Natural killer cell treated with Interleukin-12 subunit alpha and Interleukin-12 subunit beta and Interleukin-15 and Interleukin-18, amount 100 ng/mL, for 72 hours (primary cell): ENCODE measurements around the gene CSF3. TPM values are rescaled to one million over a fixed set of nuclear protein-coding genes. Genes with fewer than 3 reads are reported as not detected.

Source experiments
- ATAC-seq, 2 donors: fragments of 150-1000 bp; cut with Tn5 transposase in 1 of 2; sonication (Bioruptor Pico), chemical (Tn5 transposase) in 1 of 2; 2 replicates each; pipeline ENCODE4 v1.10.0; 2021
- DNase-seq: peaks from one replicate; pipeline ENCODE4 v3.0.0; 2022; ENCODE audit warnings: low spot score
- H3K27ac Mint-ChIP-seq, 2 donors: 1 replicate in 1 of 2; 2 replicates in 1 of 2; pipeline ENCODE4 v1.8.0; 2022; ENCODE audit warnings: mixed read lengths in 2 of 2, mild to moderate bottlenecking in 1 of 2, moderate library complexity in 1 of 2
- H3K27me3 Mint-ChIP-seq, 2 donors: 1 replicate in 1 of 2; 2 replicates in 1 of 2; pipeline ENCODE4 v1.8.0; 2022; ENCODE audit warnings: mixed read lengths in 2 of 2
- H3K36me3 Mint-ChIP-seq: one replicate; pipeline ENCODE4 v1.8.0; 2022; ENCODE audit warnings: mixed read lengths
- H3K4me1 Mint-ChIP-seq, 2 donors: 1 replicate in 1 of 2; 2 replicates in 1 of 2; pipeline ENCODE4 v1.8.0; 2022; ENCODE audit warnings: low read depth in 2 of 2, mixed read lengths in 2 of 2, mild to moderate bottlenecking in 1 of 2
- H3K4me3 Mint-ChIP-seq: one replicate; pipeline ENCODE4 v1.8.0; 2022; ENCODE audit warnings: mixed read lengths
- H3K9me3 Mint-ChIP-seq: 2 replicates; pipeline ENCODE4 v1.8.0; 2022; ENCODE audit warnings: mixed read lengths
- total RNA-seq, 2 donors: library from RNA; stranded (reverse); gene quantifications; one replicate each; pipeline ENCODE4 v1.2.3, GENCODE V29; 2022

The CSF3 gene
- total RNA-seq, 2 donors from 2014 or later, result 0.78 TPM; not detected in 1

DNA sequence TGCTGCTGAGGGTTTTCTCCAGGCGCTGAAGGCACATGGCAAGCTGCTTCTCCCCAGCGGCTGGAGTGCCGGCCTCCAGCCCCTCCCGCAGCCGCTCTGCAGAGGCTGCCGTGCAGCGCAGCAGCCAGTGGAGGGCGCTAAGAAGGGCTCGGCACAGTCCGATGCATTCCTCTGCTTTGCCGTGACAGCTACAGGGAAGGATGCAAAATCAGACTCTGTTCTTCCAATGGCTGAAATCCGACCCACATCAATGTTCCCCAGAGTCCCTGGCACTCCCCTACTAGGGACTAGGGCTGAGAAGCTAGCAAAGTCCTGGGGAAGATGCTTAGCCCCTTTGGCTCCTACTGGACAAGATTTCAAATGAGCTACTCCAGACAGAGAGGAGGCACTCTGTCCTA is 19.9 kb downstream of the CSF3 start:
- H3K4me1 Mint-ChIP-seq, result peaks cover 0 to 4% of the 10 kb centered on the region in 2 donors
- H3K36me3 Mint-ChIP-seq, result no peaks in the 10 kb centered on the region
- no peak overlapping the region for H3K4me3 Mint-ChIP-seq
- H3K9me3 Mint-ChIP-seq, result no peaks in the 10 kb centered on the region
- no peaks in the 10 kb centered on the region for H3K27me3 Mint-ChIP-seq
- no peak overlapping the region for H3K27ac Mint-ChIP-seq
- DNase-seq, result no peak
- ATAC-seq, result no peak

DNA sequence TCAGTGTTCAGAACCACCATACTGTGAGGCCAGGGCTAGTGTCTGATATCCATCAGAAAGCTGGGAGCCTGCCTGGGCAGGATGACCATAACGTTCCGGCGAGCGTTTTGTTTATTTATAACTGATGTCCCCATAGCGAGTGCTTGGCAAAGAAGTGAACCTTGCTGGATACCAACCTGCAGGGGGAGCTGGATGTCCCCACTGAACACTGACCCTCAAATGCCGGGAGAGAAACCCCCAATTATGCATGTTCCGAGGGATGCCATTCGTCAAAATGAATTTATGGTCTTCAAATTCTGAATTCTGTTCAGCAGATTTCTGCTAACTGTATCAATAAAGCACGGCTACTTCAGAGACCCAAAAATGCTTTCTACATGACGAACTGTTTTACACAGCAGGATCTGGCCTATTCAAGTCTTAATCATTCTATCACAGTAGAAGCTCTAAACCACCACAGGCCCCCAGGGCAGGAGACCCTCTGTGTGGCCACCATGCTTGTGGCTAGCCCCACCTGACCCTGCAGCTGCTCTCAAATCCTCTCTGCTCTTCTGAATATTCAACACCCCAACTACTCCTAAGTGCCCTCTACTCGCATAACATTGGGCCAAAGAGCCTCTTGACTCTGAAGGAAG is 23.8 kb downstream of the CSF3 start:
- H3K27ac Mint-ChIP-seq, result no peak overlapping the region
- ATAC-seq (no peak), DNase-seq (no peak)
- peaks cover 7% of the 10 kb centered on the region for H3K36me3 Mint-ChIP-seq
- H3K4me3 Mint-ChIP-seq, result no peak overlapping the region
- H3K27me3 Mint-ChIP-seq, result no peaks in the 10 kb centered on the region
- peaks cover 6 to 11% of the 10 kb centered on the region in 2 donors for H3K4me1 Mint-ChIP-seq
- no peaks in the 10 kb centered on the region for H3K9me3 Mint-ChIP-seq

DNA sequence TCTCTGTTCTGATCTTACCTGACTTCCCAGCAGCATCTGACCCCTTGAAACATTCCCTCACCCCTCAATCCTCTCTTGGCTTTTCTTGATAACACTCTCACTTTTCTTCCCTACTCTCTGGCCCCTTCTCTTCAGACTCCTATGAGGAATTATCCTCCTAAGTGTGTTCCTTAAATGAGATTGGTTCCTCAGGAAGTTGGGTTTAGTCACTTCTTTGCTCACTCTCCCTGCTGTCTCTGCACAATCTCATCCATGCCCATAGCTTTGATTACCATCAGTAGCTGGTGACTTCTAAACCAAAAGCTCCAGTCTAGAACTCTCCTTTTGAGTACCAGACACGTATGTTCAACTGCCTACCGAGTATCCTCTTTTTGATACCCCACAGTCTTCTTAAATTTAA is 26.0 kb downstream of the CSF3 start:
- no peak overlapping the region for H3K27ac Mint-ChIP-seq
- H3K4me1 Mint-ChIP-seq, result peaks cover 6 to 11% of the 10 kb centered on the region in 2 donors
- H3K9me3 Mint-ChIP-seq, result no peaks in the 10 kb centered on the region
- H3K27me3 Mint-ChIP-seq, result no peaks in the 10 kb centered on the region
- H3K36me3 Mint-ChIP-seq, result peaks cover 7% of the 10 kb centered on the region
- DNase-seq (no peak), ATAC-seq (no peak)
- no peak overlapping the region for H3K4me3 Mint-ChIP-seq

DNA sequence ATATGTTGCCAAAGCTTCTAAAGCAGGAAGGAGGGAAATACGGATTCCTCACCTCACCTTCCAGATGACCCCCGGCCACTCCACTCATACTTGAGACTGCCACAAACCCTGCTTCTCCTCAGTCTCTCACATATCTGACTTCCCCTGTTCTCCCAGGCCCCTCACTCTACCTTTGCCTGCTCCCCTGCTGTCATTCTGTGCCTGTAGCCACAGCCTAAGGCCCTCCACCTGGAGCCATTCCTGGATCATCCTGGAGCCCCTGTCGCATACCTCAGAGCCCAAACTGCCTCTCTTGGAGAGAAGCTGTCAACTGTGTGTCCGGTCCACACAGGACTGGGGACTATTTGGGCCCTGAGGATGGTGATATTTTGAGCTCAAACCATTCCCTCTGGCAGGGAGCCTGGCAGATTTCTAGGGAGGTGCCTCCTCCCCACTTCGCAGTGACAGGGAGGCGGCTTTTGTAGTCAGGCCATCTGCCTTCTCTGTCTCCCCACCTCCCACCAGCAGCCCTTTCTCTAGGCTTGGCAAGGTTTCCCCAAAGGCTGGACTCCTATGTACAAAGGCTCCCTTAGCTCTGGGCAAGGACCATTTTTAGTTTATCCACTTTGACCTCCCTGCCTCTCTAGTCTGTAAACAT is 41.3 kb downstream of the CSF3 start:
- no peak for ATAC-seq
- H3K4me3 Mint-ChIP-seq, result no peak overlapping the region
- H3K36me3 Mint-ChIP-seq, result no peaks in the 10 kb centered on the region

DNA sequence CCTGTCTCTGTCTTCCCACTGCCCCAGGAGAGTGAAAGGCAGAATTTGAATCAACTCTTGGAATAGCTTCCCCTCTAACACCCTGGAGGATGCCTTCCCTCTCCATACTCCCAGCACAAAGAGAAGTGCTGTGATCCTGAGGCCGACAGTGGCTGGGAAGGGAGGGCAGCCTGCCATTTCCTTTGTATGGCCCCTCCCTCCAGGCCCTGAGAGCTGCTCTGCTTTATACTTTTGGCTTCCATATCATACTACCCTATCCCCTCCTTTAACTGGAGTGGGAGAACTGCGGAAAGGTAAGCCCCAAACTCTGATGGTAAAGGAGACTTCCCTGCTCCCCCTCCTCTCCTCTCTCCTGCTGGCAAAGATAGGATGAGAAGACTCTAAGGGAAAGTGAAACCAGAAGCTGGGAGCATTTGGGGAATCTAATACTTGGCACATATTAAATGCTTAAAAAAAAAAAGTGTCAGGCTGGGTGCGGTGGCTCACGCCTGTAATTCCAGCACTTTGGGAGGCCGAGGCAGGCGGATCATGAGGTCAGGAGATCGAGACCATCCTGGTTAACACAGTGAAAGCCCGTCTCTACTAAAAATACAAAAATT is 43.0 kb downstream of the CSF3 start:
- ATAC-seq, result no peak

More for the DNA sequence above, 41.3 kb downstream of the CSF3 start:
- Mint-ChIP-seq H3K27ac (no peak overlapping the region), H3K4me1 (peaks cover 13 to 21% of the 10 kb centered on the region in 2 donors), H3K9me3 (no peaks in the 10 kb centered on the region), H3K27me3 (no peaks in the 10 kb centered on the region)
- DNase-seq, result no peak

DNA sequence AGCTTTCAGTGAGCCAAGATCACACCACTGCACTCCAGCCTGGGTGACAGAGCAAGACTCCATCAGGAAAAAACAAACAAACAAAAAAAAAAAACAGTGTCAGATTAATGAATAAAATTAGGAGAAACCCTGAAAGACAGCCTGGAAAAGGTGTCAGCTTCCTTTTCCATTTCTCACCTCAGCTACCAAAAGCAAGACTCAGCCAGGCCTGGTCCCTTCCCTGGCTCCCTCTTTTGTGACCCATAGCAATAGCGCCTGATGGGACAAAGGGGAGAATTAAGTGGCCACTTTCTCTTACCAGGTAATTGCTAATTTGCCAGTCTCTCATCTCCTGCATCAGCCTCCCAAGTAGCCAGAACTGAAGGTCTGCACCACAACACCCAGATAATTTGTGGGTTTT is 43.6 kb downstream of the CSF3 start:
- H3K4me3 Mint-ChIP-seq, result no peak overlapping the region
- no peaks in the 10 kb centered on the region for H3K9me3 Mint-ChIP-seq
- peaks cover 0 to 6% of the 10 kb centered on the region in 2 donors for H3K27me3 Mint-ChIP-seq
- no peak overlapping the region for H3K27ac Mint-ChIP-seq
- no peak for ATAC-seq
- DNase-seq, result no peak
- H3K4me1 Mint-ChIP-seq, result peaks cover 20 to 30% of the 10 kb centered on the region in 2 donors
- H3K36me3 Mint-ChIP-seq, result no peaks in the 10 kb centered on the region

More for the DNA sequence above, 43.0 kb downstream of the CSF3 start:
- Mint-ChIP-seq H3K4me1 (peaks cover 18 to 29% of the 10 kb centered on the region in 2 donors), H3K36me3 (no peaks in the 10 kb centered on the region), H3K27me3 (peaks cover 0 to 6% of the 10 kb centered on the region in 2 donors), H3K9me3 (no peaks in the 10 kb centered on the region), H3K27ac (no peak overlapping the region), H3K4me3 (no peak overlapping the region)
- no peak for DNase-seq

DNA sequence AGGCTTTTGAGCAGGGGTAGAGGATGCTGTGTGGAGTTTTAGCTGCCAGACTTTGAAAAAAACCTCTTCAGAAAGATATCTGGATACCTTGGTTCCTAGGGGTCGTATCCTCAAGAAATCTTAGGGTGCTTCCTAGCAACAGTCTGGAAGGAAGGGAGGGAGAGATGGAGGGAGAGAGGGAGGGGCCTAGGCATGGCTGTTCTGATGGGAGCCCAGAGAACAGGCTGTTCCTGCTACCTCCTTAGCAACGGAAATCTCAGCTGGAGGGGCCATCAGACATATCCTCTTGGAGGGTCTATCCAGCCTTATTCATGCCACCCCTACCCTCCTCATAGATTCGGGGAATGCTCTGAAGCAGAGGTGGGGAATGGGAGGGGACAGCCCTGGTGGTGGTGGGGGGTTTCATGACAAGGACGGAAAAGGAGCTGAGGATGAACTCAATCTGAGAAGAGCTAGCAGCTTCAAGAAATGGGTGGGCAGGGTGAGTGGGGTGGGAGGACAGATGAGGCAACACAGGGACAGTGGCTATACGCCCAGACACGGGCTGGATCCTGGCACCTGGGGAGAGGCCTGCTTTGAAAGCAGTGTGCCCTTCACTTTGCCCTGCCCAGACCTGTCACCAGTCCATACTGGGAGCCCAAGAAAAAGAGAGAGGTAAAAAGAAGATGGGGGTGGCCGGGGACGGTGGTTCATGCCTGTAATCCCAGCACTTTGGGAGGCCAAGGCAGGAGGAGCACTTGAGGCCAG is 44.7 kb downstream of the CSF3 start:
- H3K36me3 Mint-ChIP-seq, result no peaks in the 10 kb centered on the region
- DNase-seq (no peak), ATAC-seq (no peak)
- no peaks in the 10 kb centered on the region for H3K9me3 Mint-ChIP-seq
- H3K27me3 Mint-ChIP-seq, result peaks cover 0 to 6% of the 10 kb centered on the region in 2 donors
- H3K27ac Mint-ChIP-seq, result no peak overlapping the region
- H3K4me1 Mint-ChIP-seq, result peaks cover 24 to 31% of the 10 kb centered on the region in 2 donors
- H3K4me3 Mint-ChIP-seq, result no peak overlapping the region

DNA sequence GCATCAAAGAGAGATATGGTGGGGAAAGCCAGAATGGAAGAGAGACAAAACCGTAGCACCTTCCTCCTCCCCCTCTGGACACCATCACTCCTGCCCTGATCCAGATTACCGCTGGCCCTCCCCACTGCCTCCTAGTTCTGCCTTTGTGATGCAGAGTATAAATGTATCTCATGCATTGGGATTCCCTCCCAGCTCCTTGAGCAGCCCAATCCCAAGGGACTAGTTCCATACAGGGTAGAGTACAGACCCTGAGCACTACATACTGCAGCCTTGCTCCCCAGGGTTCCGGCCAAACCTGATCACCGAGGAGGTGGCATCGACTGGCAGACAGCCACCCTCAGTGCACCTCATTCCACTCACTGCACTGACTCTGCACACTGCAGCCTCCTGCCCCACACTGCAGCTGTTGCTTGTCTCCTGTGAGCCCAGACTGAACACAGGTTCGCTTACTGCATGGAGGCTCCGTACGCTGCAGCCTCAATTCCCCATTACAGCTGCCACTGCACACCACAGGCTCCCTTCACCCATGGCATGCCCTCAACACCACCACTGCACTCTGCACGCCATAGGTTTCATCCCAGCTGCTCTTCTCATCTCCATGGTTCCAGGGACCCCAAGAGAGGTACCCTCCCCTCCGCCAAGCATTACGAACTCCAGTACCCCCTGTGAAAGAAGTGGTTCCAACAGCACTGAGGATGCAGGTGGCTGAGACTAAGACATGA is 45.8 kb downstream of the CSF3 start:
- ATAC-seq (no peak), DNase-seq (no peak)
- Mint-ChIP-seq H3K27me3 (peaks cover 0 to 6% of the 10 kb centered on the region in 2 donors), H3K27ac (peak overlapping the region; percentile 47 to 92), H3K36me3 (no peaks in the 10 kb centered on the region), H3K4me1 (peaks cover 30 to 33% of the 10 kb centered on the region in 2 donors), H3K9me3 (no peaks in the 10 kb centered on the region), H3K4me3 (peak overlapping the region; percentile 91)

DNA sequence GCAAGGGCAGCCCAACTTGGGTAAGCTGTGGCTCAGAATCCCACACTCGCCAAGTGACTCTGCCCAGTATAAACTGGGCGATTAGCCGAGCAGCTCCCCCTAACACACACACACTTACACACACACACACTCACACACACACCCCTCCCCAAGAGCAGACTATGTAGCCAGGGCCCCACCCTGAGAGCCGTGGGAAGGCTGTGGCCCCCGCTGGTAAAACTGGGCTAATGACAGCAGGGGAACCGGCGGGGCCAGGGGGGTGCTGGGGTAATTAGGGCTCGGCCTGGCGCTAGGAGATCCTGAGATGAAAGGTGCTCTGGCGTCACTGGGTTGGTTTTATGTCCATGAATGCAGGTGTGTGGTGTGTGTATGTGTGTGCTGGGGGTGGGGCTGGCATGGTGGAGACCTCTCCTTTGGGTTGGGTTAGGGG is 46.4 kb downstream of the CSF3 start:
- H3K27me3 Mint-ChIP-seq, result peaks cover 0 to 6% of the 10 kb centered on the region in 2 donors
- H3K4me3 Mint-ChIP-seq, result peak overlapping the region; percentile 91
- no peaks in the 10 kb centered on the region for H3K36me3 Mint-ChIP-seq
- DNase-seq, result no peak
- ATAC-seq, result no peak
- peaks cover 30 to 33% of the 10 kb centered on the region in 2 donors for H3K4me1 Mint-ChIP-seq
- H3K27ac Mint-ChIP-seq, result peak overlapping the region; percentile 47 to 92
- H3K9me3 Mint-ChIP-seq, result no peaks in the 10 kb centered on the region

DNA sequence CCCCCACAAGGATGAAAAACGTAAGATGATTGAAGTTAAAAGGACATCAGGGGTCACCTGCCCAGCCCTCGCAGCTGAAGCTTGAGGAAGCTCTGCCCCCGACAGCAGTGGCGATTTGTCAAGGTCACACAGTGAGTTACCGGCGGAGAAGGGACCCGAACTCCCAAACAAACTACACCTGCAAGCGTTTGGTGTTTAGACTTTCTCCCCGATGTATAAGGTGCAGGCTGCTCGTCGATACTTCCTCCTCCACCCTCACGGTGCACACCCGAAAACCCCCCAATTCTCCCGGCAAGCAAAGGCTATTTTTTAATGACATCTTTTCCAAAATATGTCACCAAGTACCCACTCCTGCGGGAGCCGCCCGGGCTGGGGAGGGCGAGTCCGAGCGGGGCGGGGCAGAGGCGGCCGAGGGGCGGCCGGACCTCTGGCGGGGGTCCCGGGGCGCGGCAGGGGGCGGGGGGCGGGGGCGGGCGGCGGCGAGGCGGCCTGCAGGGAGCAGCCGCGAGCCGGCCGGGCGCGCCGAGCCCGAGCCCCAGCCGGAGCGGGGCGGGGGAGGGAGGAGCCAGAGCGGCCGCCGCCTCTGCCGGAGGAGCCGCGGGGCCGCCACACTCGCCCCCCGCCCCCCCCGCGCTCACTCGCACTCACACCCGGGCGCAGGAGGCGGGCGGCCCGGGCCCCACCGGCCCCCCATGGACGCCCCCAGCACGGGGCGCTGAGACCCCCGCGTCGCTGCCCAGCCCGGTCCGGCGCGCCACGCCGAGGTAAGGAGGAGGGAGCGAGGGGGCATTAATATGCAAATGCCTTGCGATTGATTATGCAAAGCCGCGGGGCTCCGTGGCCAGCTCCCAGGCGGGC is 47.3 kb downstream of the CSF3 start, which contains the start of gene THRA:
Gene THRA, plus strand, starts transcription at position 637 of the 858 bp plus-strand sequence. CDS start 11,524 bp downstream, outside the sequence.
- H3K36me3 Mint-ChIP-seq, result no peaks in the 10 kb centered on the region
- no peaks in the 10 kb centered on the region for H3K9me3 Mint-ChIP-seq

DNA sequence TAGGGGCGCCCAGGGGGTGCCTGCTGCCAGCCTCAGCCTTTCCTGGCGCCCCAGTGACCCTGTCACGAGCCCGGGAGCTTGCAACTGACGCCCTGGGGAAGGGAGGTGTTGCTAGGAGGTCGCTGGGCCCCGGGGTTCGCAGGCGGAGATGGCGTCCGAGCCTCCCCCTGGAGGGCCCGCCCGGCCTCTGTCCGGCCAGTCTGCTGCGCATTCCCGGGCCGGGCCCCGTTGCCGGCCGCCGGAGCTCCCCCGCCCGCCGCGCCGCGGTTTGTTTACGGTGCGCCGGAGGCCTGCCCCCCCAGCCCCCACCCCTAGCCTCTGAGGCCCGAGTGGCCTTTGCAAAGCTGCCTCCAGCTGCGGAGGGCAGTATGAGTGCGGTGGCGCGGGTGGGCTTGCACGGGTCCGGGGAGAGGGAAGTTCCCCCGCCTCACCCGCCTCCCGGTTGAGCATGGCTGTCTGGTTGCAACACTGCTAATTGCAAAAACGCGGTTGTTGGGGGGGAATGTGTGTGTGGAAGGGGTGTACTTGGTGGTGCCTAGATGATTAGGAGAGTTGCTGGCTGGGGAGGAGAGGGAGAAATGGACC is 48.0 kb downstream of the CSF3 start:
- H3K4me1 Mint-ChIP-seq, result peaks cover 39 to 41% of the 10 kb centered on the region in 2 donors
- ATAC-seq, result peak; percentile 63 to 68
- peaks cover 0 to 6% of the 10 kb centered on the region in 2 donors for H3K27me3 Mint-ChIP-seq
- peak overlapping the region; percentile 7 to 11 for H3K27ac Mint-ChIP-seq
- H3K9me3 Mint-ChIP-seq, result no peaks in the 10 kb centered on the region
- H3K4me3 Mint-ChIP-seq, result peak overlapping the region; percentile 83
- no peaks in the 10 kb centered on the region for H3K36me3 Mint-ChIP-seq
- DNase-seq, result peak; percentile 68

More for the DNA sequence above, 47.3 kb downstream of the CSF3 start, which contains the start of gene THRA:
- H3K4me1 Mint-ChIP-seq, result peaks cover 34 to 38% of the 10 kb centered on the region in 2 donors
- peak within 1 kb of the TSS; percentile 91 for H3K4me3 Mint-ChIP-seq
- peak; percentile 75 for DNase-seq
- H3K27me3 Mint-ChIP-seq, result peaks cover 0 to 6% of the 10 kb centered on the region in 2 donors
- peak; percentile 92 to 93 for ATAC-seq
- H3K27ac Mint-ChIP-seq, result peak within 1 kb of the TSS; percentile 47 to 92

DNA sequence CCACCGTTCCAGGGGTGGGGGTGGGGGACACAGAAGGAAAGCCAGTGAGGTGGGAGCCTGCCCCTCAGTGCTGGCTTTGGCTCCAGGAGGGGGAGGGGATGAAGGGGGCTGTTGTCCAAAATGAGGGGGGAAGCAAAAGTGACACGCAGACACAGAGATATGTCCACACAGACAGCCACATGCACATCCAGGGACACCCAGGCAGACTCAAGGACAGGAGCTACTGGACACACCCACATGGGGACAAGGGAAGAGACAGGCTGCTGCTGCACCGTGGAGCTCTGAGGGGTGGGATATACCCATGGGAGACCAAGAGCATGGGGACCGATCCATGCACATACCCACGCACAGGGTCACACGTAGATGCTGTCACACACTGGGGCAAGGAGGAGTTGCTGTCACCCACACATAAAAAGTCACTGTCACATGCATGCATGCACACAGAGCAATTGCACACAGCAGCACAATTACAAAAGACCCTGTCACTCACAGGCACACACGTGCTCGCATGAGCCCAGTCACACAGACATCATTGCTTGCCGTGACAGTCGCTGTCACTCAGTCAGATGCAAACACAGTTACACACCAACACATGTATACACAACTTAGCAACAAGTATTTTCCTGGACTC is 48.8 kb downstream of the CSF3 start:
- peaks cover 0 to 6% of the 10 kb centered on the region in 2 donors for H3K27me3 Mint-ChIP-seq
- peak overlapping the region; percentile 7 to 11 for H3K27ac Mint-ChIP-seq
- H3K4me1 Mint-ChIP-seq, result peaks cover 46 to 48% of the 10 kb centered on the region in 2 donors
- no peaks in the 10 kb centered on the region for H3K9me3 Mint-ChIP-seq
- ATAC-seq (no peak), DNase-seq (no peak)
- peak overlapping the region; percentile 83 for H3K4me3 Mint-ChIP-seq
- no peaks in the 10 kb centered on the region for H3K36me3 Mint-ChIP-seq
